HG02970 (cell line): ENCODE data around the gene LSS.
A peak's percentile ranks its signal among the peaks of the same experiment; 100 is the strongest.
"Not testable (repeated sequence)": the region's sequence is repeated elsewhere in the genome, so short reads cannot be mapped to it uniquely, and the experiment has no call there.

Source experiments
- ATAC-seq: cut with Tn5 transposase; IDR thresholded peaks from one replicate; pipeline ENCODE4 v1.9.1; 2021; ENCODE audit warnings: mild to moderate bottlenecking, moderate library complexity, moderate number of reproducible peaks; ENCODE audit not compliant: unreplicated experiment, low FRiP score

The LSS gene

DNA sequence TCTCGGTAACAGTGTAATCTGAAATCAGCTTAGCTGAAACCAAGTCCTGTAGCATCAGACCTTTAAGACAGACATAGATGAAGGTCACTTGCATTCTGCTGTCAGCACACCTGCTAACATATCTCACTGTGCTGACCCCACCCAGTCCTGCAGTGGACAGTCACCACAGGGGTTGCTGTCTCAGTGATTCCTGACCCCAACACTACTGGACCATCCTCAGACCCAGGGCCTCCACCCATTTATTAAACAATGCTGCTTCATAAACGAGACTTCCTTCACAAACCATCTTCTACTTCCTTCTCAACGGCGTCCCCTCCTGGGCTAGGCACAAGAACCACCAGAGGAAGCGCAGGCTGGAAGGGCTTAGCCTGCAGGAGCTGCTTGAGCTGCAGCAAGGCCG, 17.8 kb upstream of the LSS start:
- no peak for ATAC-seq

DNA sequence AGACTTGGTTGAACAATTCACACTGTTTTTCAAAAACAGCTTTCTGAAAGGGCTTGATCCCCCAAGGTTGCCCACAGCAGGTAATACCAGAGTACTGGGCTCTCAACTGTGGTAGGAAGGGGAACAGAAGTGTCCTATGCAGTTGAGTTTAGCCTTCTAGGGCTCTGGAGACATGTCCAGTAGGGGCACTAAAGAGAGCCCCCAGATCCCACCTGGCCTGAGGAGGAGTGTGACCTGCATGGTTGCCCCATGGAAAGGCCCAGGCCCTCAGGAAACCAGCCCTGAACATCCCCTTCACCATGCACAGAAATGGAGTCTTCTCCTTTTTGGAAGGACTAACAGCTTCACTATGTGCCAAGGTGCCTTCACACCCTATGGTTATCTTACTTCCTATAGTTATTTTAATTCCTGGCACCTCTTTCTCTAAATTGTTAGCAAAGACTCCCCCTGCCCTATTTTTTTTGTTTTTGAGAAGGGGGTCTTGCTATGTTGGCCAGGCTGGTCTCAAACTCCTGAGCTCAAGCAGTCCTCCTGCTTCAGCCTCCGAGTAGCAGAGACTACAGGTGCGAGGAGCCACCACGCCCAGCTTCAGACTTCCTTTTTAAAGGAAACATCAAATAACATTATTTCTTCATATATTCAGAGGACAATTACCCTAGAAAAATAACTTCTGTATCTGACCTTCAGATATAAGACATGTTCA, 16.8 kb upstream of the LSS start:
- no peak for ATAC-seq

DNA sequence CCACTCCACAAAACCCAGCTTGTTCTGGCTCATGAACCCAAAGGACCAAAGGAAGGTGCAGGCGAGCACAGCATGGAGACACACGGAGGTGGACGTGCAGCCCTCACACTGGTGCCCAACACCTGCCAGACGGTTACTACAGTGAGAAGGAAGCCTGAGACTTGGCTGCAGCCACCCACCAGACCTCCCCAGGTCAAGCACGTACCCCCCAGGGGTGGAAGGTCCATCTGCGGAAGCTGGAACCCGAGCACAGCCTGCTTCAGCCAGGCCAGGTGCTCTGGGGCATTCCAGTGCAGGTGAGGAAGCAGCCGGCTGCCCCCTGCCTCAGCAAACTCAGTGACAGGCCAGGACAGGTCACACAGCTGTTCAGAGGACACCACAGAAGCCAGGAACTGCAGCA, 16.0 kb upstream of the LSS start:
- no peak for ATAC-seq

DNA sequence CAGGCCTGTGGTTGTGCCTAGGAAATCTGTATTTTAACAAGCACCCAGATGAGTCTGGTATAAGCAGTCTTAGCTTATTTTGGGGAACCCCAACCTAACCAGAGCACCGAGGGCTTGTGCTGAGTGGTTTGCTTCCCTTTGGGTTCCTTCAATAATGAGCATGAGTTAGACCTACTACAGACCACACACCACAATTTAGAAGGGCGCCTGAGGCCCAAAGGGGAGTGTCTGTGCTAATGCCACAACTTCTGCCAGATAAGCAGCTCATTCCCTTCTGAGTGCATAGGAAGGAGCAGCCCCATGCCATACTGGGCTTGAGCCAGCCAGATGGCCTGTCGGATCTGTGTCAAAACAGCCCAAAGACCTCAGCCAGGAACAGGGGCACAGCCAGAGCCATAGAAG, 15.4 kb upstream of the LSS start:
- no peak for ATAC-seq

DNA sequence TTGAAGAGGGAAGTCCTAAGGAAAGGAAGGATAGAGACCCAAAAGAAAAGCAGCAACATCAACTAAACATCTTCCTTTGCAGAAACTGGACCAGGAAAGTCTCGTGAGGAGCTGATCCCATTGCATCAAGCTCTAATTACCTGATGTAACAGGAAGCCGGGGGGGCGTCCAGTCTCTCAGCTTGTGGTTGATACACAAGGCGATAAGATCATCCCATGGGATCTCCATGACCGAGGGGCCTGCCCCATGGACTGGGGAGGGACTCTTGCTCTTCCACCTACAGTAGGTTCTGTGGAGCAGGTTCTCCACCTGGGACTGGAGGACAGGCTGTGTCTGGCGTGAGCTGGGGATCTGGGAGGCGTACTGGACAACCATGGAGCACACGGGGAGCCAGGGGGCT, 14.8 kb upstream of the LSS start:
- ATAC-seq: no peak

DNA sequence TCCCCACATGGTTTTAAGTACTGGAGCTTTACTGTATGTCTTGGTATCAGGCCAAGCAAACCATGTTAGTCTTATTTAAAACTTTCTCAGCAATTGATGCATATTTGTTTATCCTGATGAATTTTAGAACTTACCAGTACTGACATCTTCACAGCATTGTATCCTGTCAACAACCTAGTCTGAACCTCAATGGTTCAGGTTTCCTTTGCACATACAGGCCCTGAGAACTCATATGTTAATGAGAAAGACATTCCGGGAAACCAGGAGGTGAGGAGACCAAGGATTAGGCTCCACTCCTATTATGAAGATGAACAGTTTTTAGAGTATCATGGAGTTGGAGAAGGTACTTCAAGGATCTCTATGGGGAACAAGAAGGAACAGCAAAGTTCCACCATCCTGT, 13.0 kb upstream of the LSS start:
- ATAC-seq: not testable (repeated sequence)

DNA sequence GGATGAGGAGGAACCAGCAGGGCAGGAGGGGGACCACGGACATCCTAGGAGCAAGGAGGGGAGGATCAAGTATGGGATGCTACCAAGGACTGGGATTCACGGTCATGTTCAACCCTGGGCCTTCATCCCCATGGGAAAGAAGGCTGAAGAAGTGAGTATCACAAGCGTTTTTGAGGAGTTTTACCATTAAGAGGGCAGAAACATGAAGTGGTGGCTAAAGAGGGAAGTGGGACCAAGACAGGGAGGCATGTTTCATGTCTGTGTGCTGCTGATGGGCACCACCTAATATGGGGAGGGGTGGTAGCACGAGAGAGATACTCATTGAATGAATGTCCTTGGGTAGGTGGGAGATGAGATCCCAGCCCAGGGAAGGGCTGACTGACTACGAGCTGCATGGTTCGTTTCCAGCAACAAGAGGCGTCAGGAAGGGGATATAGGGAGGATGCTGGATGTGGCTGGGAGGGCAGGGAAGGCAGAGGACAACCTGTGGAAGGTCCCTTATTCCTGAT, 11.3 kb upstream of the LSS start:
- ATAC-seq: no peak

DNA sequence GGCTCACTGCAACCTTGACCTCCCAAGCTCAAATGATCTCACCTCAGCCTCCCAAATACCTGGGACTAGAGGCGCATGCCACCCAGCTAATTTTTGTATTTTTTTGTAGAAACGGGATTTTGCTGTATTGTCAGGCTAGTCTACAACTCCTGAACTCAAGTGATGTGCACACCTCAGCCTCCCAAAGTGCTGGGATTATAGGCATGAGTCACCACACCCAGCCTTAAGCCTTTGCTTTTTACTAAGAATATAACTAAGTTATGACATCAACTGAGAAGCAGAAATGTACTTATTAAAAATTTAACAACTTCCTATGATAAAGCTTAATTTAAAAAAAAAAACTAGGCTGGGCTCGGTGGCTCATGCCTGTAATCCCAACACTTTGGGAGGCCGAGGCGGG, 8.9 kb upstream of the LSS start:
- no peak for ATAC-seq

DNA sequence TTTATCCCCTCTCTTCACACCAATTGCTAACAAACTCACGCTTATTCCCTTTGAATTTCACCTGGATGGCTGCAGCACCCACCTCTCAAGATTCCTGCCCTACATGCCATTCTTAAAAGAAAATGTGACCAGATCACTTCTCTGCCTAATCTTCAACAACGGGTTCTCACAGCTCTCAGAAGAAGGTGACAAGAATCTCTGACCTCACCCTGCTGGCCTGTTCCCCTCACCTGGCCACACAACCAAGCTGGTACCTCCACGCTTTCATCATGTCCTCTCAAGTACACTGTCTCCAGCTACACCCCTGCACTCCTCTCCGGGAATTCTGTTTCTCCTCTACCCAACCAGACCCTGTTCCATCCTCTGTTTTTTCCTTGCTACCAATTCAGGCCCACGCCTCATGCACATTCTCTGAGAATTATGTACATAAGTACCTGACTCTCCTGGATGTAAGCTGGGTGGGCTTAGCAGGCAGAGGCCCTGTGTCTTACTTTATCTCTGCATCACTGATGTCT, 5.9 kb upstream of the LSS start:
- ATAC-seq: no peak

DNA sequence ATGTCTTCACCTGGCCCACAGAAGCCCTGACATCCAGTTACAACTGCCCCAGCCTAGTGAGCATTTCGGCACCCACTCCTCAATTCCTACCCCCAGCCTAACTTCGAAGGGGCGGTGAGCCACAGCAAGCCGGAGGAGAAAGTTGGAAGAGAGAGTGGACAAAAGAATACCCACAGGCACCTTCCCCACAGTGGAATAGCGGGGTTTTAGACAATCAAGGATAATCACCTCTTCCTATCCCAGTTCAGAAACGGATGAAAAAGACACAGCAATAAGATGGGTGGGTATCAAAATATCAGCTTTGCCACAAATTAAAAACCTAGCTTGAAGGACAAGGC, 1.3 kb upstream of the LSS start:
- no peak for ATAC-seq

DNA sequence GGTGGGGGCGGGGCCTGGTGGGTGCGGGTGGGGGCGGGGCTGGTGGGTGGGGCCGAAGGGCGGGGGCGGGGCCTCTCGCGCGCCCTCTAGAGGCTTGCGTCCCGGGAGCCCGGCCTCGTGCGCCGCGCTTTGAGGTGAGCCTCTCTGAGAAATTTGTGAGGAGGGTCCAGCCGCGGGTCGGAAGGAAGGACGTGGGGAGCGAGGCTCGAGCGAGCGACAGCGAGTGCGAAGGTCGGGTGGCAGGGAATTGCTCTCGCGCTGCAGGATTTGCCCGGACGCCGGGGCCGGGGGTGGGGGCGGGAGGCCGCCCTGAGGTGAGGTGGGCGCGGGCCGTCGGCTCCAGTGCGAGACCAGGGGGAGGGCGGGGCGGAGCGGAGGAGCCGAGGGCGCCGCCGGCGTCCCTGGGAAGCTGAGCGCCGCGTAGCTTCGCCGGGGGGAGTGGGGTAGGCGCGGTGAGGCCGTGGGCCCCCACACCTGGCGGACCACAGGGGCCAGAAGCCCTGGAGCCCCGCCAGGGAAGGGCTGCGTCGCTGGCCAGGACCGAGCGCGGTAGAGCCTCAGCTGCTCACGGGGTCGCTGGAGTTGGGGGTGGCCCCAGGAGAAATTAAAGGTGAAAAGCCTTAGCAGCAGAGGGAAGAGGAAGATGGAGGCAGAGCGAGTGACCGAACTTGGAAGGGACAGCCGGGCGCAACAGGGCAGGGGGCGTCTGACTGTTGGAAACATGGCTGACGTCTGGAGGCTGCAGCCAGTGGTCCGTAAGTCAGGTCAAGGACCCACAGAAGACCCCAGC, 754 bp upstream of the LSS start:
- ATAC-seq: peak; percentile 26

DNA sequence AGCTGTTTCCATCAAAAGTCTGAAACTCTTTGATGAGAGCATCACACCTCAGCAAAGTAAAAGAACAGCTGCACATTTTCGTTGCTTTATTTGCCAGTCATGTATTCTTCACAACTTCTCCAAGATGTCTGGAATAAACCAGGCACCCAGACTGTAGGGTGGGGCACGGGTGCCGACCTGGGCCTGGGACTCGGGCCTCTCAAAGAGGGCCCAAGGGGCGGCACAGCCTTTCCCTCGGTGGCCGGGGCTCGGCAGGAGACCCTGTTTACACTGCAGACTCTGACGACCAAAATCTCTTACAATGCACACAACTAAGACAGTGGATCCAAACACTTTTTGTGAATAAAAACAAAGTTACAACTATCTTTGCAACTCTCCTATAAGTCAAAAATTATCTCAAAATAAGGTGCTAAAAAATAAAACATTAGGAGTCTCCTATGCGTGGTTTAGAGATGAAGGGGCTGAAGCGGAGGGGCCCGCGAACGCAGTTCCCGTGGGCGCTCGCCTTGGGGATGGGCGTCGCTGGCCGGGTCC, 696 bp downstream of the LSS start:
- no peak for ATAC-seq

DNA sequence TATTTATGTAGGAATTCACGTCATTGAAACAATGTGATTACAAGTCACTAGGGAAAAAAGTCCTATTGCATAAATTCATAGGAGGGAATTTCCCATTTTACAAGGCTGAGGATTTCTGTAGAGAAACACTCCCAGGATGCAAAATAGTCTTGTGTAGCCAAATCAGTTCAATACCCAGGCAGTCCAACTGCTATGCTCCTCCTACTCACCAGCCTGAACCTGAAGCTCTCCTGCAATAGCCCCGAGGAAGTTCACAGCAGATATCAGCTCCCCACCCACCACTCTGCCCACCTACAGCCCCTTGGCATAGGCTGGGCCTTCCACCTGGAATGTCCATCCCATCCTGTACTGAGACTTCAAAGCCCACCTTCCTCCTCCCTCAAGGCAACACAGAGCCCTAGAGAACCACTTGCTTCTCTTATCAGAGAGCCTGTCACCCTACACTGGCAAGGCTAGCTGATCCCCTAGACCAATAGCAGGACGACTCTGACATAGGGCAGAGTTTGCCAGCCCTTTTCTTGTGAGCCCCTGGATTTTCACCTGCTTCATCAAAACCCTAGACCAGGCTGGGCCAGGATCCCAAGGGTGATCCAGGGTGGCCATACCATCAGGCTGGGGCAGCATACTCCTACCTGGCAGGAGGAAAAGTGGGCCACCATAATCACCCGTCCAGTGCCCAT, 1.5 kb downstream of the LSS start:
- ATAC-seq: no peak

DNA sequence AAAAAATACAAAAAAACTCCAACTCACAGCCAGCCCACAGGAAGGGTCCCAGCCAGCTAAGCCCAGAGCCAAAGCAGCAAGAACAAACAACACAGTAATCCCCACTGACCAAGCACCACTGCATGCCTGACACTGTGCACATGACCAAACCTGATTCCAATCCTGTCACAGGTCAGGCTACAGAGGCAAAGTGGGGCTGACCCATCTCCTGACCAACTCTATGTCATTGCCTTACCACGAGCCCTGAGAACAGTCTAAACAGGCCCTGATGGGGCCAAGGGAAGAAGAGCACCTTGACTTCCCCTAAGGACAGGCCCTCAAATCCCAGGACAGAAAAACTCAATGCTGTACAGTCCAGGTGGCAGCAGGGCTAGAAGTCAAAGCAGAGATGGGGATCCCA, 2.4 kb downstream of the LSS start:
- no peak for ATAC-seq

DNA sequence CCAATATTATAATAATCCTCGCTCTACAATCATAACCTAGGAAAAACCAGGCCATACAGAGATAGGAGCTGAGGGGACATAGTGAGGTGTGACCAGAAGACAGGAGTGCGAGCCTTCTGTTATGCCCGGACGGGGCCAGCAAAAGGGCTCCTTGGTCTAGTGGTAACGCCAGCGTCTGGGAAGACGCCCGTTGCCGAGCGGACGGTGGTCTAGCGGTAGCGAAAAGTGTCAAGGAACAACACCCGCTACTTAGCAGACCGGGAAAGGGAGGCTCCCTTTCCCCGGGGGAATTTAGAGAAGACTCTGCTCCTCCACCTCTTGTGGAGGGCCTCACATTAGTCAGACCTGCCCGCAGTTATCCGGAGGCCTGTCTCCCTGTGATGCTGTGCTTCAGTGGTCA, 4.9 kb downstream of the LSS start:
- ATAC-seq: not testable (repeated sequence)

DNA sequence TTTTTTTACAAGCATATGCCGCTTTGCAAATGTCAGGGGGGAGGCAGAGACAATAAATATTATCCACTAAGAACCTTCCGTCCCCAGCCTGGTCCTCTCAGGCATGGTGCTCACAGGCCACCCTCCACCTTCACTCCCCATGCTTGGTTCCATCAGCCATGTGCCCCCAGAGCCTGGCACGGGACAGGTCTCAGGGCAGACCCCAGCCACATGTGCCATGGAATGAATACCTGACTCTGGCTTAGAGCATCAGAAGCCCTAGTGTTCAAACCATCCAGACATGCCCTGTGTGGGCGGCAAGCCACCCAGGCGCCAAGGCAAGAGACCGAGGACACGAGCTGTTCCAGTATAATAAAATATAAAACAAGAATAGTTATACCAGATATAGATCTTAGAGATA, 5.4 kb downstream of the LSS start:
- ATAC-seq: no peak

DNA sequence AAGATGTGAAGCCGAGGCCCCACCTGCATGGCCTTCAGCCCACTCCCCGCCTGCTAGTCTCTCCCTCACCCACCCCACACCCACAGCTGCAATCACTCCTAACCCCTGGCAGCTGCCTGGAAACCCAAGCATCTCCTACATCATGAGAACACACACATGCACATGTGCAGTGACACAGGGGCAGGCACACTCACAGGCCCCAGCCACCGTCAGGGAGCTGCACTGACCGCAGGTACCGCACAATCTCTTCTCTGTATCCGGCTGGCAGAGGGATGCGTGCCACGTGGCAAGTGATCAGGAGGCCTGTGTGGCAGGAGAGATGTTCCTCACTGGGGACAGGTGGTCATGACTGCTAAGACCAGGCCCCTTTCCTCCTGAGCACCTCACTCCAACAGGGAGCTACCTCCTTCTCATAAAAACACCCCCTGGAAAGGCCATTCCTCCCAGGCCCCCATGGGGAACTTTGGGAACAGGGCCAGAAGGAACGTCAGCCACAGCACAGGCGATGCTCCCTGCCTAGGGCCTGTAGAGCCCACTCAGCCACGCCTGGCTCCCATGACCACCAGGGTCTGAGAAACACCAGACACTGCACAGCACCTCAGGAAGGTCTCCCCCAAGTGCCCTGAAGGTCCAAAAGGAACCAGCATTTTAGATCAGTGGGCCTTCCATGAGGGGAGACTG, 6.0 kb downstream of the LSS start:
- no peak for ATAC-seq

DNA sequence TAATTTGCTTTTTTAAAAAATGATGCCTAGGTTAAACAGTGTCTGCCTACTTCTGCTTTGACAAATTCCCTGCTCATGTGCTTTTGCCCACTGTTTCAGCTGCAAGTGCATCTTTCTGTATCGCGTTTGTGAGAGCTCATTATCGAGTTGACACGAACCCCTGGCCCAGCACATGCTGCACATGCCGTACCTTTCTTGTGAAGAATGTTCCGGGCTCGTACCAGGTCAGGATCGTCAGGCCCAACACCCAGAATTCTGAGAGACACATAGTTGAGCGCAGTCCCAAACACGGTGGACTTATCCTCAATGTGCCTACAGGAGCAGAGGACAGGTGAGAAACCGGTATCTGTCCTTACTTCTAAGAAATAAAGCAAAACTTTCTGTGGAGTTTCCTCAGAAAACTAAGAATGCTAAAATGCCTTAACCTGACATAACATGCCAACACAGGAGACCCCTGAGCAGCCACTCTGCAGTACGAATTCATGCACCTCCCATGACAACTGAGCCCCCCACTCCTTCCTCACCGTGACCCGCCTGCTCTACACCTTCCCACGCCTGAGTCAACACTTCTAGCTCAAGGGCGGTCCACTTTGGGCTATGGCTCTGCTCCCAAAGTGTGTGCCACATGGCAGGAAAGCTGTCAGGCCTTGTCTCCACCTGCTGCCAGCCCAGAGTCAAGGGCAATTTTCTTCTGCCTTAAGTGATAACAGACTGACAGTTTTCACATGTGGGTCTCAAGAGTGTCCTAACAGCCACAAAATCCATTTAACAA, 6.7 kb downstream of the LSS start:
- ATAC-seq: no peak

DNA sequence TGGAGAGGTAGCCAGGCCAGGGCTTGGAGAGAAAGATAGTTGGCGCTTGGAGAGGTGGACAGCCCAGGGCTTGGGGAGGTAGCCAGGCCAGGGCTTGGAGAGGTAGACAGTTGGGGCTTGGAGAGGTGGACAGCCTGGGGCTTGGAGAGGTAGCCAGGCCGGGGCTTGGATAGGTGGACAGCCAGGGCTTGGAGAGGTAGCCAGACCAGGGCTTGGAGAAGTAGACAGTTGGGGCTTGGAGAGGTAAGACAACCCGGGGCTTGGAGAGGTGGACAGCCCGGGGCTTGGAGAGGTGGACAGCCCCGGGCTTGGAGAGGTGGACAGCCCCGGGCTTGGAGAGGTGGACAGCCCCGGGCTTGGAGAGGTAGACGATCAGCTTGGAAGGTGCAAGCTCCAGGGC, 7.7 kb downstream of the LSS start:
- no peak for ATAC-seq

DNA sequence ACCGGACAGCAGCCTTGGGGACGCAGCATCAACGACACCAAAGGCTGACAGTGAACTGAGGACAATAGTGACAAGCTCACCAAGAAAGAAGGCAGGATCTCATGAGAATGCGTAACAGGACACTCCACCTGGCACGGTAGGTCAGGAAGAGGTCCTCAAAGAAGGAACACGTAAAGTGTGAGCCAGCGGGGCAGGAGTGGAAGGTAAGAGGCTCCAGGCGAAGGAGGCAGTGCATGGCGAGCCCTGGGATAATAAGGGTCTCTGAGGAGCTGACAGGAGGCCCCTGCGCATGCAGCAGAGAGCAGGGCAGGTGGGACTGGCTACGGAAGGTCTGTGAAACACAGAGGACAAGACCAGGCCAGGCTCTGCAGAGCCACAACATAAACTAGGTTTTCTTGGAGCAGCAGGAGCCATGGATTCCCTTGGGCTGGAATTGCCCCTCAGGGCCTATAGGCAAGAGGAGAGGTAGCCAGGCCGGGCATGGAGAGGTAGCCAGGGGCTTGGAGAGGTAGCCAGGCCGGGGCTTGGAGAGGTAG, 8.2 kb downstream of the LSS start:
- no peak for ATAC-seq
